Gastroesophageal sphincter (tissue), 4 donors: ENCODE measurements around the gene CNTNAP1. TPM values are rescaled to one million over a fixed set of nuclear protein-coding genes. Genes with fewer than 3 reads are reported as not detected.

Experiments used
- ATAC-seq: fragments of 150-250 bp; one replicate; pipeline ENCODE4 v1.9.1; 2016; ENCODE audit warnings: mild to moderate bottlenecking, moderate library complexity
- H3K27ac ChIP-seq, 4 donors: fragments of 200-600 bp; sonication (generic) in 3 of 4; 1 replicate in 3 of 4; 2 replicates in 1 of 4; pipeline ENCODE4 v1.5.1; 2016 to 2019
- H3K27me3 ChIP-seq: fragments of 200-600 bp; sonication (generic); one replicate; pipeline ENCODE4 v1.5.1; 2019
- H3K36me3 ChIP-seq, 2 donors: fragments of 200-600 bp; sonication (generic); one replicate each; pipeline ENCODE4 v1.5.1; 2019; ENCODE audit warnings: control low read depth in 1 of 2
- H3K4me1 ChIP-seq, 3 donors: fragments of 200-600 bp; sonication (generic); 1 replicate in 2 of 3; 2 replicates in 1 of 3; pipeline ENCODE4 v1.5.1; 2016 to 2019; ENCODE audit warnings: control low read depth in 2 of 3
- H3K4me3 ChIP-seq, 2 donors: fragments of 200-600 bp; sonication (generic); one replicate each; pipeline ENCODE4 v1.5.1; 2019; ENCODE audit warnings: mild to moderate bottlenecking in 1 of 2, moderate library complexity in 1 of 2
- H3K9me3 ChIP-seq, 3 donors: fragments of 200-600 bp; sonication (generic); one replicate each; pipeline ENCODE4 v1.5.1; 2017 to 2019; ENCODE audit warnings: control low read depth in 2 of 3
- CTCF ChIP-seq, 4 experiments: fragments of 200-600 bp in 2 of 4; fragments of 450-650 bp in 2 of 4; sonication (generic) in 1 of 4; IDR thresholded peaks; one replicate each; pipeline ENCODE4 v1.5.1; 2017 to 2019; ENCODE audit warnings: antibody characterized with exemption in 4 of 4, mild to moderate bottlenecking in 2 of 4, moderate library complexity in 2 of 4
- EP300 ChIP-seq: sonication (generic); formaldehyde crosslinking; IDR thresholded peaks from one replicate; pipeline ENCODE4 v1.6.1; 2017; ENCODE audit warnings: antibody characterized with exemption, mild to moderate bottlenecking
- POLR2A ChIP-seq, 2 donors: fragments of 450-650 bp; IDR thresholded peaks; one replicate each; pipeline ENCODE4 v1.6.1; 2017; ENCODE audit warnings: antibody characterized with exemption in 2 of 2, mild to moderate bottlenecking in 2 of 2, moderate library complexity in 1 of 2
- POLR2AphosphoS5 ChIP-seq: sonication (generic); formaldehyde crosslinking; IDR thresholded peaks from one replicate; pipeline ENCODE4 v1.6.1; 2017; ENCODE audit warnings: antibody characterized with exemption
- WGBS, 2 donors: methylation state at CpG; one replicate each; pipeline ENCODE4 v1.1.5; 2018; ENCODE audit warnings: low coverage in 1 of 2; 5-methylcytosine and 5-hydroxymethylcytosine counted together
- total RNA-seq, 4 donors: library from RNA; depleted of rRNA; stranded (reverse); fragments of >200 nt; gene quantifications; one replicate each; pipeline ENCODE4 v1.1.0, GENCODE V29; 2016

The CNTNAP1 gene
- total RNA-seq, 4 donors from 2014 or later: 1.7 to 14.5 (median 9.1) TPM

DNA sequence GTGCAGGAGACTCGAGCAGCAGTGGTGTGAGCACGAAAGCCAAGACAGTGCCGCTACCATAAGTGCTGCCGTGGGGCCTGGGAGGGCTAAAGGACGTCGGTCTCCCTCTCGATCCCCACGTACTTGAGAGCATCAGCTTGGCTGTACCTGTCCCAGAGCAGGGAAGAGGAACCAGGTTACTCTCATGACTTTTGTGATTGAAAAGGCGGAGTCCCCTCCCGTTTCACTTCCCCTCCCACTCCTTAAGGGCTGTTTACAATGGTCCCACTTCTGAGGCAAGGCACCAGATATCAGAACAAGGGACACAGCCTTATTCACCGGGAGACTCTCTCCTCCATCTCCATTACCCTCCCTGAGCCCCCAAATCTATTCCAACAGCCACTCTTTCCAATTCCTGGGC is 20.1 kb downstream of the CNTNAP1 start:
- no peaks in the 10 kb centered on the region for H3K9me3 ChIP-seq
- TF ChIP-seq POLR2AphosphoS5: no peak
- no peak for TF ChIP-seq POLR2A (IDR thresholded peaks at IDR 0.05)
- TF ChIP-seq EP300: no peak
- TF ChIP-seq CTCF (IDR thresholded peaks at IDR 0.05): no peak
- ATAC-seq: no peak
- peaks cover 0 to 98% of the 10 kb centered on the region in 2 donors for H3K36me3 ChIP-seq
- peaks cover 0 to 15% (median 3%) of the 10 kb centered on the region in 3 donors for H3K4me1 ChIP-seq
- H3K27me3 ChIP-seq: no peaks in the 10 kb centered on the region
- no peak overlapping the region for H3K27ac ChIP-seq
- WGBS, 2 donors: 85 to 93% methylated on average over 5 to 11 of the region's 11 CpGs
- no peak overlapping the region for H3K4me3 ChIP-seq

- 92 to 93% methylated on average over 2 to 4 of the region's 5 CpGs for WGBS, 2 donors
- H3K36me3 ChIP-seq: peaks cover 0 to 100% of the 10 kb centered on the region in 2 donors
Measured at GRCh38 chr17:42704490-42704836, 22.1 kb downstream of the CNTNAP1 start.

GRCh38 chr17:42704837-42705494 is 22.6 kb downstream of the CNTNAP1 start:
- Histone ChIP-seq H3K36me3 (peaks cover 0 to 100% of the 10 kb centered on the region in 2 donors), H3K9me3 (no peaks in the 10 kb centered on the region), H3K4me3 (no peak overlapping the region), H3K27me3 (no peaks in the 10 kb centered on the region), H3K4me1 (no peaks in the 10 kb centered on the region), H3K27ac (no peak overlapping the region)
- TF ChIP-seq POLR2AphosphoS5: no peak
- TF ChIP-seq EP300: no peak
- no peak for TF ChIP-seq POLR2A (IDR thresholded peaks at IDR 0.05)
- TF ChIP-seq CTCF (IDR thresholded peaks at IDR 0.05): no peak
- 70 to 80% methylated on average over 3 to 6 of the region's 8 CpGs for WGBS, 2 donors
- no peak for ATAC-seq

More at GRCh38 chr17:42704490-42704836, 22.1 kb downstream of the CNTNAP1 start:
- H3K27ac ChIP-seq: no peak overlapping the region
- TF ChIP-seq EP300 (no peak), CTCF (IDR thresholded peaks at IDR 0.05) (no peak), POLR2AphosphoS5 (no peak), POLR2A (IDR thresholded peaks at IDR 0.05) (no peak)
- peaks cover 0 to 4% (median 0%) of the 10 kb centered on the region in 3 donors for H3K4me1 ChIP-seq
- no peak for ATAC-seq
- no peak overlapping the region for H3K4me3 ChIP-seq
- no peaks in the 10 kb centered on the region for H3K27me3 ChIP-seq
- H3K9me3 ChIP-seq: no peaks in the 10 kb centered on the region

DNA sequence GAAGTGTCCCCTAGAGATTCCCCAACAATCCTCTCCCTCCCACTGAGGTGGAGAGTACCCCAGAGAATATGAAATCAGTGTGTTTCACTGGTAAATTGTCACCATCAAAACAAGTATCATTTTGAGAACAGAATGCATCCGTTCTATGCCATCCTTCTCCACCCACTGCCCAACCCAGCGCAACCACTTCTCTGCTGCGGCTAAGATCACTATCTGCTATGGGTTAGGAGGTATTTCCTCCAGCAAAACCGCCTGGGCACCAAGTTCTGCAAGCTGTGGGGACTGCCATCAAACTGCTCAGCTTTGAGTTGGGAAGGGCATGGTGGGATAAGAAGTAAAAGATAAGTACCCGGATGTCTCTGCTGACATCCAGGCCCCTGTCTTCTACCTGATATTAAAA is 24.4 kb downstream of the CNTNAP1 start:
- H3K27ac ChIP-seq: no peak overlapping the region
- ATAC-seq: no peak
- WGBS, 2 donors: 78 to 88% methylated on average over 3 to 5 of the region's 5 CpGs
- peaks cover 0 to 100% of the 10 kb centered on the region in 2 donors for H3K36me3 ChIP-seq
- no peaks in the 10 kb centered on the region for H3K9me3 ChIP-seq
- H3K4me1 ChIP-seq: no peaks in the 10 kb centered on the region
- no peak for TF ChIP-seq CTCF (IDR thresholded peaks at IDR 0.05)
- H3K27me3 ChIP-seq: no peaks in the 10 kb centered on the region
- H3K4me3 ChIP-seq: no peak overlapping the region

DNA sequence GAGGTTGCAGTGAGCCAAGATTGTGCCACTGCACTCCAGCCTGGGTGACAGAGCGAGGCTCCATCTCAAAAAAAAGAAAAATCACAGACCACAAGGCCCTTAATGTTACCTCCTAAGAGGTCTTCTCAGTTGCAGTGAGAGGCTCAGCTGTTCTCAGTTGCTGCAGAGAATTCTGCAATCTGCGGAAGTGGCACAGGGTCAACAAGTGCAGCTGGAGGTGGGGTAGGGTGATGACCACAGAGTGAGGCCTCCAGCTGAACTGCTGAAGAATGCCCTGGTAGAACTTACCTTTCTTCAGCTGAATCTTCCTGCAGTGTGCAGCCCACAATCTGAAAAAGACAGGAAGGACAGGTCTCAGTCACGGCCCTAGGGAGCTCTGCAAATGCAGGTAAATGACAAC is 26.3 kb downstream of the CNTNAP1 start:
- no peaks in the 10 kb centered on the region for H3K4me1 ChIP-seq
- H3K9me3 ChIP-seq: no peaks in the 10 kb centered on the region
- H3K27ac ChIP-seq: no peak overlapping the region
- TF ChIP-seq EP300 (no peak), POLR2AphosphoS5 (no peak), CTCF (IDR thresholded peaks at IDR 0.05) (no peak), POLR2A (IDR thresholded peaks at IDR 0.05) (no peak)
- no peak for ATAC-seq
- 84 to 100% methylated on average over 1 to 2 of the region's 3 CpGs for WGBS, 2 donors
- H3K27me3 ChIP-seq: no peaks in the 10 kb centered on the region
- peaks cover 0 to 100% of the 10 kb centered on the region in 2 donors for H3K36me3 ChIP-seq
- H3K4me3 ChIP-seq: no peak overlapping the region
